Measurements from ENCODE around the gene FAIM2.

The FAIM2 gene

DNA sequence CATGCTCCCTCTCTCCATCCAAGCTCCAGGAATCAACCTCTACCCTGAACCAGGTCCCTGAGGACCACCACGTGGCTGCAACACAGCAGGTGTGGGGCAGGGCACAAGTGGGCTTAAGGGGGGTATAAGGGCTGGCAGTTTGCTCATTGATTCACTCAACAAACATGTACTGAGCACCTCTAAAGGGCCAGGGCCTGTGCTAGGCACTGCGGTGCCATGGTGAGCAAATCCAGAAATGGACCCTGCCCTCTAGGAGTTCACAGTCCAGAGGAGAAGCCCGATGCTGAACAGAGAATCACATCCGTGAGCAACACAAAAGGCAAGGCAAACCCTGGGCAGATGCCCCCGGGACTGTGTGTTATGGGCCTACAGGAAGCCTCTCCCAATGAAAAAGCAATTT, 40.3 kb upstream of the FAIM2 start:
- no peak for FAIRE-seq
- TF ChIP-seq, protein P1, sequence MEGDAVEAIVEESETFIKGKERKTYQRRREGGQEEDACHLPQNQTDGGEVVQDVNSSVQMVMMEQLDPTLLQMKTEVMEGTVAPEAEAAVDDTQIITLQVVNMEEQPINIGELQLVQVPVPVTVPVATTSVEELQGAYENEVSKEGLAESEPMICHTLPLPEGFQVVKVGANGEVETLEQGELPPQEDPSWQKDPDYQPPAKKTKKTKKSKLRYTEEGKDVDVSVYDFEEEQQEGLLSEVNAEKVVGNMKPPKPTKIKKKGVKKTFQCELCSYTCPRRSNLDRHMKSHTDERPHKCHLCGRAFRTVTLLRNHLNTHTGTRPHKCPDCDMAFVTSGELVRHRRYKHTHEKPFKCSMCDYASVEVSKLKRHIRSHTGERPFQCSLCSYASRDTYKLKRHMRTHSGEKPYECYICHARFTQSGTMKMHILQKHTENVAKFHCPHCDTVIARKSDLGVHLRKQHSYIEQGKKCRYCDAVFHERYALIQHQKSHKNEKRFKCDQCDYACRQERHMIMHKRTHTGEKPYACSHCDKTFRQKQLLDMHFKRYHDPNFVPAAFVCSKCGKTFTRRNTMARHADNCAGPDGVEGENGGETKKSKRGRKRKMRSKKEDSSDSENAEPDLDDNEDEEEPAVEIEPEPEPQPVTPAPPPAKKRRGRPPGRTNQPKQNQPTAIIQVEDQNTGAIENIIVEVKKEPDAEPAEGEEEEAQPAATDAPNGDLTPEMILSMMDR (IDR thresholded peaks at IDR 0.05; ENCODE audit: insufficient read depth, missing control alignments) = no peak
- no peak for DNase-seq (ENCODE audit: insufficient read length, low spot score)

DNA sequence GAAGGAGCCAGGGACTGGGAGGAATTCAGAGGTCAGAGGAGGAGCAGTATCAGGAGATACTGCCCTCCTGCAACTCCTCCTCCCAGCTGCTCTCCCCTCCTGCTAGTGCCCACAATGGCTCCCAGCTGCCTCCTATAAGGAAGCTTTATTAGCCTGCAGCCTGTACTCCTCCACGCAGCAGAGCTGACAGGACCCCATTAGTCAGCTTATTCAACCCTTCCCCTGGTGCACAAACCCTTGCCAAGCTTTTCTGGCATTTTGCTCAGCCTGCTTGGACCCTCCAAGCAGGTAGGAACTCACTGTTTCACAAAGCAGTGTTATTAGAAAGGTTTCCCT, 39.9 kb upstream of the FAIM2 start:
- no peak for DNase-seq (ENCODE audit: insufficient read length, low spot score)
- TF ChIP-seq, protein P1 (IDR thresholded peaks at IDR 0.05; ENCODE audit: insufficient read depth, missing control alignments) = no peak
- FAIRE-seq = no peak

DNA sequence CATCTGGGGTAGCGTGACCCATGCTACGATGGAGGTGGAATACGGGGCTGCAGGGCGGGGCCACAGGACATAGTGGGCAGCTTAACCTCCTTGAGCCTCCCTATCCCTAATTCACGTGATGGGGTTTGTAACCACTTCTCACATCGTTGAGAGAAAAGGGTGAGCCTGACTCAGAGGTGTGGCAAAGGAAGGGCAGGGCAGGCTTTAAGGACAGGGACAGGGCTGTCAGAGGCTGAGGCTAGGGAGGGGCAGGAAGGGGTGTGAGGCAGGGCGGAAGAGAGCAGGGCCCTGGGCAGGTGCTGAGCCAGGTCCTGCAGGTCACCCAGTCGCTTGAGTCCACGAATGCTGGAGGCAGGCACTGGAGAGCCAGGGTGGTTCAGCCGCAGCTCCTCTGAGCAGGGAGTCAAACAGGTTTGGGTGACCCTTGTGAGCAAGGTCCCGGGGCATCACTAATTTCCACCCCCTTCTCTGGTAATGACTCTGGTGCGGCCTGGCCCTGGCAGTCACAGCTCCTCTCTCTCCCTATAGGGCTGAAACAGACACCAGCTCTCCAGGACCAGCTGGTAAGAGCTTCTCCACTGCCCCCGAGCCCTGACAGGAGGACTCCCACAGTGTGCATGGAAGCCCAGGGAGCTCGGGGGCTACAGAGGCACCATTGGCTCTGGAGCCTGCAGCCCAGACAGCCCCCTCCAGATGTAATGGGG, 39.4 kb upstream of the FAIM2 start:
- TF ChIP-seq, protein P1 (IDR thresholded peaks at IDR 0.05; ENCODE audit: insufficient read depth, missing control alignments) = no peak
- FAIRE-seq (no peak), DNase-seq (ENCODE audit: insufficient read length, low spot score) (no peak)

DNA sequence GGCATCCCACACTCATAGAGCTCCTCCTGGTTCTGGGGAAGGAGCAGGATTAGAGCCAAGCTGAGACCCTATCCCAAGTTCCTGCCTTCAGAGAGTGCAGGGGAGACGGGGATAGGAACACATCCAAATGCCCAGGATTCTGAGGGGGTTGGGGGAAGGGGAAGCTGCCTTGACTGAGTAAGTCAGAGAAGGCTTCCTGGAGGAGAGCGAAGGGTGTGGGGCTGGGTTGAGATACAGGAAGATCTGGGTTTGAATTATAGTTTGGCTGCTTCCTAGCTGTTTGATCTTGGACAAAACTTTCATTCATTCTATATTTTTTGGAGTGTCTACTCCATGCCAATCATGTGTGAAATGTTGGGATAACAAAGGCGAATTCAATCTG, 38.8 kb upstream of the FAIM2 start:
- TF ChIP-seq, protein P1 (IDR thresholded peaks at IDR 0.05; ENCODE audit: insufficient read depth, missing control alignments) = no peak
- FAIRE-seq = no peak
- no peak for DNase-seq (ENCODE audit: insufficient read length, low spot score)

DNA sequence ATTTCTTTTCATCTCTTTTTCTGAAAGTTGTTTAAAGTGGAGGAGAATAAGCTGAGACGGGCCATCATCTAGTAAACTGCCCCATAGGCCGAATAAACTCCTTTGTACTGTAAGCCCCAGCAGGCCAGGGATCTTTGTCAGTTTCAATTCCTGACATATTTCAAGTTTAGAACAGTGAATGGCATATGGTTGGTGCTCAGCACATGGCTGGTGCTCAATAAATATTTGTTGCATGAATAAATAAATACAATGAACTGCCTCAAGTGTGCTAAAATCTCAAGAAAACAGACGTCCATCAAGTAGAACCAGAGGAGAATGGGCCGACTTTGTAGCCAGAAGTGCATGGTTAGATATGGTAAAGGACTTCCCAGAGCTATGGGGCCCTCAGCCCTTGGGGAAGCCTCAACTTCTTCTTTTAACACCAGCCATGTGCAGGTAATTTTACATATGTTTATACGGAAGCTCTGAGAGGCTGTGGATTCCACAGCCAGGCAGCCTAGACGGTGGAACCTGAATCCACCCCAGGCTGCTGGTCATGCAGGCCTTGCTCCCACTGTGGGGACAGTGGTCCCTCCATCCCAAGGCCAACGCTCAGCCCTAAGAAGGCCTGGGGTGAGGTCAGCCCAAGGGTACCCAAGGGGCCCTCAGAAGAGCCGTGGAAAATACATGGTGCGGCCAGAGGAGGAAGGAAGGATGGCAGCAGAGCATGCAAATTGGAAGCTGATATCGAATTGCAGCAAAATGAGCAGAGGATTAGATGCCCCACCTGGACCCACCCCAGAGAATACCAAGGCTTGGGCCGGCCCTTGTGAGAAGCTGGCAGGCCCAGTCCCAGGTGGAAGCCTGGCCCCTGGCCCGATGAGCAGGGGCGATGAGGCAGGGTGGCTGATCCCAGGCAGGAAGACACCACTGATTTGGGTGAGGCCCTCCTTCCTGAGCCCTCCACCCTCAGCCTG, 38.1 kb upstream of the FAIM2 start:
- DNase-seq (ENCODE audit: insufficient read length, low spot score) = no peak
- TF ChIP-seq, protein P1 (IDR thresholded peaks at IDR 0.05; ENCODE audit: insufficient read depth, missing control alignments) = no peak
- no peak for FAIRE-seq

DNA sequence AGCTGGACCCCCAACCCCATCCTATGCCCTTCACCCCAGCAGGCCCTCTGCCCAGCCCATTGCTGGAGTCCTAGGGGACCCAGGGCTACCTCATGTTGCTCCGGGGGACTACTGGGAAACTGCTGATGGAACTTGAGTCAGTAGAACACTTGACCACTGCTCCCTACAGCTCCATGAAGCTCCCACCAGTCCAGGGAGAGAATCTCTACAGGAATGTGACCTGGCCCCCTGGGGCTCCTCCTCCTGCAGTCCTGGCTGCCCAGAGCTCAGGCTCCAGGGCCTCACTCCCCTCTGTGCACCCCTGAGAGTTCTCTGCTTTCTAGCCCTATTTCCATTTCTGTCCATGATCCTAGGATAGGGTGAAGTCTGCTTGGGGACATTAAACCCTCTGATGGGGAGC, 36.0 kb upstream of the FAIM2 start:
- TF ChIP-seq, protein P1 (IDR thresholded peaks at IDR 0.05; ENCODE audit: insufficient read depth, missing control alignments) = no peak
- FAIRE-seq (no peak), DNase-seq (ENCODE audit: insufficient read length, low spot score) (no peak)

DNA sequence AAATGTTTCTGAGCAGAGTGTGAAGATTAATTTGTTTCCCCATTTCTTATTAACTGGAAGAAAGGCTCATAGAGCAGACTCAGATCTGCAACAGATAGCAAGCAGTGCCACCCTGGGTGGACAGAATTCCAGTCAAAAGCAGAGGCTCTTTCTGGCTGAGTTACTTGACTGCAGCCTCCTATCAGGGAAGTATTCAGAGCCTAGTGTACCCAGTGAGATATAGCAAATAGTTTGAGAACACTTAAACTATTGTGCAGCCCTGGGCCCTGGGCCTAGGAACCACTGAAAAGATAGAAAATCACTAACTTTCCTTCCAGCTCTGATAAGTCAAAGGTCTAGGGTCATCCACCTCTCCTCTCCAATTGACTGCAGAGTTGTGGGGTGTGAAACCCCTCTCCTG, 35.6 kb upstream of the FAIM2 start:
- FAIRE-seq (no peak), DNase-seq (ENCODE audit: insufficient read length, low spot score) (no peak)
- TF ChIP-seq, protein P1 (IDR thresholded peaks at IDR 0.05; ENCODE audit: insufficient read depth, missing control alignments) = no peak
